Endothelial cell of umbilical vein (primary cell): ENCODE data around the gene ST6GAL2. TPM values are rescaled to one million over a fixed set of nuclear protein-coding genes. Genes with fewer than 3 reads are reported as not detected.

Experiments
- BruUV-seq: library from RNA; stranded (reverse); fragments of 400-500 nt; replicated peaks from 2 replicates; lab custom pipeline; 2021; lab: Mats Ljungman, UMichigan
- CTCF ChIA-PET: fragments of 300-600, 350-600 bp; sonication (Branson Sonifier 250); formaldehyde crosslinking; loops from one replicate; lab custom pipeline; 2021; ENCODE audit warnings: antibody characterized with exemption, inconsistent platforms; lab: Charles Lee
- POLR2A ChIA-PET: fragments of 300-600, 350-600 bp; sonication (Branson Sonifier 250); formaldehyde crosslinking; loops from one replicate; lab custom pipeline; 2021; ENCODE audit warnings: antibody characterized with exemption, inconsistent platforms; lab: Charles Lee
- DNase-seq: peaks from one replicate; pipeline ENCODE4 v3.0.0-alpha.2; 2011; ENCODE audit warnings: low read depth, low spot score
- FAIRE-seq: peaks from 2 replicates; lab custom pipeline; 2011; peaks lifted over from hg19 to GRCh38; lab: Jason Lieb, UNC
- H2AFZ ChIP-seq: 2 replicates; pipeline ENCODE4 v1.6.0; 2012; ENCODE audit warnings: low read depth, low read length, control low read depth, inconsistent platforms
- H3K27ac ChIP-seq: 2 replicates; pipeline ENCODE4 v1.5.1; 2011; ENCODE audit warnings: low read depth, mild to moderate bottlenecking, control low read depth, low read length, moderate library complexity; ENCODE audit not compliant: insufficient read depth
- H3K27me3 ChIP-seq, 2 experiments: 2 replicates each; pipeline versions ENCODE4 v1.6.0 to v1.6.1; 2011; ENCODE audit warnings: low read length in 2 of 2, mixed read lengths in 1 of 2; ENCODE audit not compliant: control insufficient read depth in 2 of 2, insufficient read depth in 2 of 2
- H3K36me3 ChIP-seq, 2 experiments: 2 replicates in 1 of 2; 3 replicates in 1 of 2; pipeline ENCODE4 v1.5.1; 2011; ENCODE audit warnings: low read length in 2 of 2, mild to moderate bottlenecking in 1 of 2, moderate library complexity in 1 of 2; ENCODE audit not compliant: control insufficient read depth in 2 of 2, insufficient read depth in 2 of 2; ENCODE audit errors: extremely low read depth in 1 of 2
- H3K4me1 ChIP-seq: 3 replicates; pipeline ENCODE4 v1.5.1; 2011; ENCODE audit warnings: mild to moderate bottlenecking, low read length; ENCODE audit not compliant: control insufficient read depth, insufficient read depth; ENCODE audit errors: extremely low read depth
- H3K4me2 ChIP-seq: 2 replicates; pipeline ENCODE4 v1.6.1; 2011; ENCODE audit warnings: low read length, control low read depth, mixed read lengths; ENCODE audit not compliant: insufficient read depth
- H3K4me3 ChIP-seq, 3 experiments: fragments of 200-600 bp in 1 of 3; sonication (generic), shearing (Covaris generic) in 1 of 3; replicated peaks in 1 of 3; 2 replicates each; pipeline ENCODE4 v1.5.1; 2011 to 2016; ENCODE audit warnings: control low read depth in 3 of 3, low read length in 3 of 3, mild to moderate bottlenecking in 2 of 3, inconsistent platforms in 1 of 3, low read depth in 1 of 3, moderate library complexity in 1 of 3; ENCODE audit not compliant: insufficient read depth in 1 of 3
- H3K79me2 ChIP-seq: 2 replicates; pipeline ENCODE4 v1.6.0; 2012; ENCODE audit warnings: low read length, inconsistent platforms; ENCODE audit not compliant: control insufficient read depth, insufficient read depth
- H3K9ac ChIP-seq: replicated peaks from 2 replicates; pipeline ENCODE3; 2011; ENCODE audit warnings: low read length, control low read depth; ENCODE audit not compliant: insufficient read depth; ENCODE audit errors: extremely low read depth
- H3K9me1 ChIP-seq: replicated peaks from 3 replicates; pipeline ENCODE4 v1.6.0; 2011; ENCODE audit warnings: mild to moderate bottlenecking, low read length; ENCODE audit not compliant: control insufficient read depth, insufficient read depth; ENCODE audit errors: extremely low read depth
- H3K9me3 ChIP-seq: replicated peaks from 2 replicates; pipeline ENCODE4 v1.5.1; 2012; ENCODE audit warnings: low read length, inconsistent platforms; ENCODE audit not compliant: control insufficient read depth, insufficient read depth
- H4K20me1 ChIP-seq: replicated peaks from 2 replicates; pipeline ENCODE3; 2011; ENCODE audit warnings: mild to moderate bottlenecking, low read length; ENCODE audit not compliant: control insufficient read depth, insufficient read depth; ENCODE audit errors: extremely low read depth
- EZH2 ChIP-seq: IDR thresholded peaks from 2 replicates; pipeline ENCODE4 v1.6.1; 2012; ENCODE audit warnings: borderline replicate concordance, low read depth, mild to moderate bottlenecking, moderate library complexity, low read length, inconsistent platforms; ENCODE audit not compliant: severe bottlenecking
- GATA2 ChIP-seq: IDR thresholded peaks from 2 replicates; pipeline ENCODE4 v1.7.0; 2011; ENCODE audit warnings: low read depth, mild to moderate bottlenecking, moderate library complexity, mixed read lengths, low read length; ENCODE audit not compliant: insufficient read length, insufficient read depth
- JUN ChIP-seq: IDR thresholded peaks from 2 replicates; pipeline ENCODE4 v1.6.1; 2011; ENCODE audit warnings: borderline replicate concordance, low read depth; ENCODE audit not compliant: insufficient read length, insufficient read depth
- MAX ChIP-seq: IDR thresholded peaks from 2 replicates; pipeline ENCODE4 v1.6.1; 2011; ENCODE audit not compliant: insufficient read depth, insufficient read length
- MYC ChIP-seq: IDR thresholded peaks from one replicate; pipeline ENCODE4 v1.6.1; 2011; ENCODE audit warnings: mild to moderate bottlenecking, low read depth, low read length
- POLR2AphosphoS5 ChIP-seq: IDR thresholded peaks from 2 replicates; pipeline ENCODE4 v1.6.1; 2012; ENCODE audit warnings: low read depth, mild to moderate bottlenecking, control low read depth, low read length, moderate library complexity; ENCODE audit not compliant: insufficient read depth
- dilution Hi-C: fragments of 300-500 bp; cut with MboI; formaldehyde crosslinking; loops from one replicate; pipeline ENCODE4 v1.15.0; 2019; ENCODE audit warnings: low sequenced_read_pairs; ENCODE audit not compliant: extremely low pct_ligation_motif_present
- intact Hi-C: fragments of 100-400 bp; cut with micrococcal nuclease; formaldehyde crosslinking; loops from one replicate; pipeline ENCODE4 v1.10.0; 2022
- polyA plus RNA-seq, 4 experiments: library from polyadenylated mRNA; depleted of rRNA in 3 of 4; stranded (reverse) in 3 of 4; unstranded in 1 of 4; fragments of >200 nt; gene quantifications; 2 replicates each; pipeline versions ENCODE4 v1.2.1 to v1.2.3, GENCODE V29; 2011 to 2012; ENCODE audit warnings: missing spikeins in 1 of 4
- total RNA-seq: library from RNA; stranded (reverse); gene quantifications from 2 replicates; pipeline ENCODE4 v1.2.3, GENCODE V29; 2021
- TF ChIP-seq, protein P1 (sequence below), 2 donors: IDR thresholded peaks; 1 replicate in 1 of 2; 2 replicates in 1 of 2; pipeline ENCODE4 v1.5.1; 2011; ENCODE audit warnings: low read length in 2 of 2, mild to moderate bottlenecking in 2 of 2, moderate library complexity in 2 of 2, control low read depth in 1 of 2, inconsistent platforms in 1 of 2, low read depth in 1 of 2; ENCODE audit not compliant: insufficient read depth in 1 of 2; ENCODE audit errors: extremely low read depth in 1 of 2

The ST6GAL2 gene
- total and polyA plus RNA-seq, 2 donors (not counting 3 experiments of a cell fraction or from before 2014, with no cell fraction given) = not detected

DNA sequence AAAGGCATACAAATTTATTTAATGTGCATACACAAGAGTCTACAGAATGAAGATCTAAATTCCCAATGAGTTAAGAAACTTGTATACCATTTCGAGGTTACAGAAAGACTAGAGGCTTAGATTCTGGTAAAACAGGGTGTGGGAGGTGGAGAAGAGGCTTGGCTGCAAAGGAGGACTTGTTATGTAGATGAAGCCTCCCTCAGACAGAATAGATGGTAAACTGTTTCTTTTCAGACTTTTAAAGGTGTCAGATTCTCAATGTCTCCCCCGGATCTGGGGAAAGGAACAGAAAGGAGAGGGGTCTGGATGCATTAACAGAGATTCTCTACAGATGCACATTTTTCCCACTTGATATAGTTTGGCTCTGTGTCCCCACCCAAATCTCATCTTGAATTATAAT, 126.0 kb downstream of the ST6GAL2 start:
- H3K27ac ChIP-seq = no peak overlapping the region
- intact Hi-C loops (no loop called here), dilution Hi-C loops (no loop called here)
- H3K9me3 ChIP-seq = peaks cover 3% of the 10 kb centered on the region
- no peaks in the 10 kb centered on the region for H3K4me1 ChIP-seq
- no peak overlapping the region for H3K4me2 ChIP-seq
- CTCF ChIA-PET = no interaction called here
- H3K9ac ChIP-seq = no peak overlapping the region
- FAIRE-seq (no peak), DNase-seq (no peak)
- H3K27me3 ChIP-seq = no peaks in the 10 kb centered on the region
- H4K20me1 ChIP-seq = no peaks in the 10 kb centered on the region
- no peaks in the 10 kb centered on the region for H3K79me2 ChIP-seq
- no peak overlapping the region for H2AFZ ChIP-seq
- no peak overlapping the region for H3K4me3 ChIP-seq
- POLR2A ChIA-PET = no interaction called here
- TF ChIP-seq GATA2 = no peak
- TF ChIP-seq POLR2AphosphoS5 = no peak
- TF ChIP-seq MAX = no peak
- TF ChIP-seq, protein P1, sequence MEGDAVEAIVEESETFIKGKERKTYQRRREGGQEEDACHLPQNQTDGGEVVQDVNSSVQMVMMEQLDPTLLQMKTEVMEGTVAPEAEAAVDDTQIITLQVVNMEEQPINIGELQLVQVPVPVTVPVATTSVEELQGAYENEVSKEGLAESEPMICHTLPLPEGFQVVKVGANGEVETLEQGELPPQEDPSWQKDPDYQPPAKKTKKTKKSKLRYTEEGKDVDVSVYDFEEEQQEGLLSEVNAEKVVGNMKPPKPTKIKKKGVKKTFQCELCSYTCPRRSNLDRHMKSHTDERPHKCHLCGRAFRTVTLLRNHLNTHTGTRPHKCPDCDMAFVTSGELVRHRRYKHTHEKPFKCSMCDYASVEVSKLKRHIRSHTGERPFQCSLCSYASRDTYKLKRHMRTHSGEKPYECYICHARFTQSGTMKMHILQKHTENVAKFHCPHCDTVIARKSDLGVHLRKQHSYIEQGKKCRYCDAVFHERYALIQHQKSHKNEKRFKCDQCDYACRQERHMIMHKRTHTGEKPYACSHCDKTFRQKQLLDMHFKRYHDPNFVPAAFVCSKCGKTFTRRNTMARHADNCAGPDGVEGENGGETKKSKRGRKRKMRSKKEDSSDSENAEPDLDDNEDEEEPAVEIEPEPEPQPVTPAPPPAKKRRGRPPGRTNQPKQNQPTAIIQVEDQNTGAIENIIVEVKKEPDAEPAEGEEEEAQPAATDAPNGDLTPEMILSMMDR (IDR thresholded peaks at IDR 0.05; ENCODE audit: extremely low read depth in 1 of 2, insufficient read depth in 1 of 2, low read depth in 1 of 2, low read length in 2 of 2) = no peak
- no peak for TF ChIP-seq EZH2
- TF ChIP-seq JUN = no peak
- no peak for TF ChIP-seq MYC
- no peaks in the 10 kb centered on the region for H3K36me3 ChIP-seq
- no TSS peak for BruUV-seq
- H3K9me1 ChIP-seq = no peaks in the 10 kb centered on the region
